ENCODE data around the gene HECW1.

HECW1 gene

GRCh38 chr7:43492896-43493295 lies 380.4 kb downstream of the HECW1 start:
- Histone ChIP-seq H2BK12ac (ENCODE audit: low read length in 2 of 2) (no peak overlapping the region), H3K4ac (ENCODE audit: low read depth in 1 of 2, low read length in 2 of 2) (peak overlapping the region in 1 of 2 experiments; percentile 24), H2AK5ac (ENCODE audit: low read length, severe bottlenecking) (no peak overlapping the region), H3K18ac (ENCODE audit: low read depth in 1 of 2, low read length in 2 of 2) (no peak overlapping the region), H3K9ac (ENCODE audit: low read length) (no peak overlapping the region), H4K8ac (ENCODE audit: low read length) (no peak overlapping the region), H3K27me3 (ENCODE audit: control insufficient read depth in 1 of 2, insufficient read depth in 1 of 2, low read length in 2 of 2) (peaks cover 0 to 33% of the 10 kb centered on the region in 2 experiments), H3K4me1 (ENCODE audit: control insufficient read depth, insufficient read depth, low read depth, low read length) (peaks cover 4% of the 10 kb centered on the region), H2BK120ac (ENCODE audit: low read depth, low read length) (no peak overlapping the region), H3K14ac (ENCODE audit: low read length in 2 of 2) (no peak overlapping the region), H3K23ac (ENCODE audit: low read length in 2 of 2) (no peak overlapping the region), H3K4me3 (ENCODE audit: insufficient read depth in 1 of 2, low read depth in 1 of 2, low read length in 2 of 2) (no peak overlapping the region), H2BK15ac (ENCODE audit: low read depth, poor library complexity, severe bottlenecking) (no peak overlapping the region), H3K36me3 (ENCODE audit: control insufficient read depth in 1 of 2, insufficient read depth in 2 of 2, low read depth in 1 of 2, low read length in 2 of 2) (no peaks in the 10 kb centered on the region), H3K79me1 (replicated peaks; ENCODE audit: low read length, poor library complexity, severe bottlenecking) (no peaks in the 10 kb centered on the region), H4K91ac (ENCODE audit: low read length) (no peak overlapping the region), H2AFZ (ENCODE audit: low read depth, low read length) (no peak overlapping the region), H2BK5ac (ENCODE audit: low read depth, low read length, poor library complexity, severe bottlenecking) (no peak overlapping the region), H3K27ac (ENCODE audit: low read length, poor library complexity, severe bottlenecking) (no peak overlapping the region), H3K9me3 (ENCODE audit: control insufficient read depth, low read length) (no peaks in the 10 kb centered on the region), H3K4me2 (ENCODE audit: low read length, poor library complexity, severe bottlenecking) (no peak overlapping the region)
- no peak for DNase-seq
- WGBS, result 87% methylated on average over 5 of the region's 5 CpGs

- H3K4me3 ChIP-seq (ENCODE audit: insufficient read depth in 1 of 2, low read depth in 1 of 2, low read length in 2 of 2), result no peak overlapping the region
- no peaks in the 10 kb centered on the region for H3K36me3 ChIP-seq (ENCODE audit: control insufficient read depth in 1 of 2, insufficient read depth in 2 of 2, low read depth in 1 of 2, low read length in 2 of 2)
- no peak overlapping the region for H3K27ac ChIP-seq (ENCODE audit: low read length, poor library complexity, severe bottlenecking)
- H4K8ac ChIP-seq (ENCODE audit: low read length), result no peak overlapping the region
- WGBS, result 33% methylated on average over 1 of the region's 4 CpGs
- H3K18ac ChIP-seq (ENCODE audit: low read depth in 1 of 2, low read length in 2 of 2), result no peak overlapping the region
- H4K91ac ChIP-seq (ENCODE audit: low read length), result no peak overlapping the region
- H3K4ac ChIP-seq (ENCODE audit: low read depth in 1 of 2, low read length in 2 of 2), result no peak overlapping the region
- no peaks in the 10 kb centered on the region for H3K9me3 ChIP-seq (ENCODE audit: control insufficient read depth, low read length)
- no peak for DNase-seq
- H3K9ac ChIP-seq (ENCODE audit: low read length), result no peak overlapping the region
- H2AFZ ChIP-seq (ENCODE audit: low read depth, low read length), result no peak overlapping the region
- no peaks in the 10 kb centered on the region for H3K79me1 ChIP-seq (replicated peaks; ENCODE audit: low read length, poor library complexity, severe bottlenecking)
- H3K27me3 ChIP-seq (ENCODE audit: control insufficient read depth in 1 of 2, insufficient read depth in 1 of 2, low read length in 2 of 2), result peaks cover 0 to 41% of the 10 kb centered on the region in 2 experiments
- no peak overlapping the region for H2AK5ac ChIP-seq (ENCODE audit: low read length, severe bottlenecking)
- H3K4me2 ChIP-seq (ENCODE audit: low read length, poor library complexity, severe bottlenecking), result no peak overlapping the region
- peaks cover 2% of the 10 kb centered on the region for H3K4me1 ChIP-seq (ENCODE audit: control insufficient read depth, insufficient read depth, low read depth, low read length)
- no peak overlapping the region for H2BK12ac ChIP-seq (ENCODE audit: low read length in 2 of 2)
- no peak overlapping the region for H2BK15ac ChIP-seq (ENCODE audit: low read depth, poor library complexity, severe bottlenecking)
- no peak overlapping the region for H3K14ac ChIP-seq (ENCODE audit: low read length in 2 of 2)
- no peak overlapping the region for H2BK5ac ChIP-seq (ENCODE audit: low read depth, low read length, poor library complexity, severe bottlenecking)
- H2BK120ac ChIP-seq (ENCODE audit: low read depth, low read length), result no peak overlapping the region
- H3K23ac ChIP-seq (ENCODE audit: low read length in 2 of 2), result no peak overlapping the region
Observed at GRCh38 chr7:43495572-43495971, 383.1 kb downstream of the HECW1 start.

GRCh38 chr7:43496596-43496995 lies 384.1 kb downstream of the HECW1 start:
- H2BK5ac ChIP-seq (ENCODE audit: low read depth, low read length, poor library complexity, severe bottlenecking), result no peak overlapping the region
- H3K4me3 ChIP-seq (ENCODE audit: insufficient read depth in 1 of 2, low read depth in 1 of 2, low read length in 2 of 2), result no peak overlapping the region
- no peaks in the 10 kb centered on the region for H3K79me1 ChIP-seq (replicated peaks; ENCODE audit: low read length, poor library complexity, severe bottlenecking)
- H3K4me2 ChIP-seq (ENCODE audit: low read length, poor library complexity, severe bottlenecking), result no peak overlapping the region
- DNase-seq, result no peak
- H3K23ac ChIP-seq (ENCODE audit: low read length in 2 of 2), result no peak overlapping the region
- no peak overlapping the region for H2BK12ac ChIP-seq (ENCODE audit: low read length in 2 of 2)
- no peak overlapping the region for H3K4ac ChIP-seq (ENCODE audit: low read depth in 1 of 2, low read length in 2 of 2)
- H2BK15ac ChIP-seq (ENCODE audit: low read depth, poor library complexity, severe bottlenecking), result no peak overlapping the region
- no peak overlapping the region for H4K8ac ChIP-seq (ENCODE audit: low read length)
- H4K91ac ChIP-seq (ENCODE audit: low read length), result no peak overlapping the region
- H3K14ac ChIP-seq (ENCODE audit: low read length in 2 of 2), result no peak overlapping the region
- H3K9ac ChIP-seq (ENCODE audit: low read length), result no peak overlapping the region
- H3K36me3 ChIP-seq (ENCODE audit: control insufficient read depth in 1 of 2, insufficient read depth in 2 of 2, low read depth in 1 of 2, low read length in 2 of 2), result no peaks in the 10 kb centered on the region
- H3K27me3 ChIP-seq (ENCODE audit: control insufficient read depth in 1 of 2, insufficient read depth in 1 of 2, low read length in 2 of 2), result peaks cover 0 to 43% of the 10 kb centered on the region in 2 experiments
- no peak overlapping the region for H3K27ac ChIP-seq (ENCODE audit: low read length, poor library complexity, severe bottlenecking)
- H2AK5ac ChIP-seq (ENCODE audit: low read length, severe bottlenecking), result no peak overlapping the region
- H3K4me1 ChIP-seq (ENCODE audit: control insufficient read depth, insufficient read depth, low read depth, low read length), result peaks cover 6% of the 10 kb centered on the region
- 97% methylated on average over 1 of the region's 2 CpGs for WGBS
- no peak overlapping the region for H2AFZ ChIP-seq (ENCODE audit: low read depth, low read length)
- no peak overlapping the region for H2BK120ac ChIP-seq (ENCODE audit: low read depth, low read length)
- no peaks in the 10 kb centered on the region for H3K9me3 ChIP-seq (ENCODE audit: control insufficient read depth, low read length)
- no peak overlapping the region for H3K18ac ChIP-seq (ENCODE audit: low read depth in 1 of 2, low read length in 2 of 2)

DNA sequence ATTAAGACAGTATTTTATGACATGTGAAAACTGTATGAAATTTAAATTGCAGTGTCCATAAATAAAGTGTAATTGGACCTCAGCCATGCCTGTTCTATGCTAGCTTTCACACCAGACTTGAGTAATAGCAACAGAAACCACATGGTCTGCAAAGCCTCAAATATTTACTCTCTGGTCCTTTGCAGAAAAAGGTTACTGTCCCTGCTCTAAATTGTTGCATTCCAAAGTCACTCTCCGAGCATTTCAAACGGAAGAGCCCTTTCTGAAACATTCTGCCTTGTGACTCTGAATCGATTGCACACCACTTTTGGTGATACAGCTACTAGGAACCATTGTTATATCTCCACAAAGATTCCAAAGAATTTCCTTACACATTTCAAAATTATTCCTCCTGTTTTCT lies 389.4 kb downstream of the HECW1 start:
- Histone ChIP-seq H2BK12ac (ENCODE audit: low read length in 2 of 2) (no peak overlapping the region), H3K4me2 (ENCODE audit: low read length, poor library complexity, severe bottlenecking) (no peak overlapping the region), H2AK5ac (ENCODE audit: low read length, severe bottlenecking) (no peak overlapping the region), H2AFZ (ENCODE audit: low read depth, low read length) (no peak overlapping the region), H4K91ac (ENCODE audit: low read length) (no peak overlapping the region), H3K36me3 (ENCODE audit: control insufficient read depth in 1 of 2, insufficient read depth in 2 of 2, low read depth in 1 of 2, low read length in 2 of 2) (no peaks in the 10 kb centered on the region), H3K4me3 (ENCODE audit: insufficient read depth in 1 of 2, low read depth in 1 of 2, low read length in 2 of 2) (no peak overlapping the region), H3K9me3 (ENCODE audit: control insufficient read depth, low read length) (no peaks in the 10 kb centered on the region), H3K4me1 (ENCODE audit: control insufficient read depth, insufficient read depth, low read depth, low read length) (peaks cover 7% of the 10 kb centered on the region), H3K23ac (ENCODE audit: low read length in 2 of 2) (no peak overlapping the region), H3K14ac (ENCODE audit: low read length in 2 of 2) (no peak overlapping the region), H2BK120ac (ENCODE audit: low read depth, low read length) (no peak overlapping the region), H3K9ac (ENCODE audit: low read length) (no peak overlapping the region), H3K4ac (ENCODE audit: low read depth in 1 of 2, low read length in 2 of 2) (no peak overlapping the region), H3K27ac (ENCODE audit: low read length, poor library complexity, severe bottlenecking) (peak overlapping the region; percentile 15), H4K8ac (ENCODE audit: low read length) (no peak overlapping the region), H3K18ac (ENCODE audit: low read depth in 1 of 2, low read length in 2 of 2) (no peak overlapping the region), H3K79me1 (replicated peaks; ENCODE audit: low read length, poor library complexity, severe bottlenecking) (no peaks in the 10 kb centered on the region), H2BK15ac (ENCODE audit: low read depth, poor library complexity, severe bottlenecking) (no peak overlapping the region), H3K27me3 (ENCODE audit: control insufficient read depth in 1 of 2, insufficient read depth in 1 of 2, low read length in 2 of 2) (peaks cover 0 to 20% of the 10 kb centered on the region in 2 experiments), H2BK5ac (ENCODE audit: low read depth, low read length, poor library complexity, severe bottlenecking) (no peak overlapping the region)
- 32% methylated on average over 3 of the region's 3 CpGs for WGBS
- peak; percentile 73 for DNase-seq
